ENCODE data around the gene COL6A1.

The COL6A1 gene, protein sequence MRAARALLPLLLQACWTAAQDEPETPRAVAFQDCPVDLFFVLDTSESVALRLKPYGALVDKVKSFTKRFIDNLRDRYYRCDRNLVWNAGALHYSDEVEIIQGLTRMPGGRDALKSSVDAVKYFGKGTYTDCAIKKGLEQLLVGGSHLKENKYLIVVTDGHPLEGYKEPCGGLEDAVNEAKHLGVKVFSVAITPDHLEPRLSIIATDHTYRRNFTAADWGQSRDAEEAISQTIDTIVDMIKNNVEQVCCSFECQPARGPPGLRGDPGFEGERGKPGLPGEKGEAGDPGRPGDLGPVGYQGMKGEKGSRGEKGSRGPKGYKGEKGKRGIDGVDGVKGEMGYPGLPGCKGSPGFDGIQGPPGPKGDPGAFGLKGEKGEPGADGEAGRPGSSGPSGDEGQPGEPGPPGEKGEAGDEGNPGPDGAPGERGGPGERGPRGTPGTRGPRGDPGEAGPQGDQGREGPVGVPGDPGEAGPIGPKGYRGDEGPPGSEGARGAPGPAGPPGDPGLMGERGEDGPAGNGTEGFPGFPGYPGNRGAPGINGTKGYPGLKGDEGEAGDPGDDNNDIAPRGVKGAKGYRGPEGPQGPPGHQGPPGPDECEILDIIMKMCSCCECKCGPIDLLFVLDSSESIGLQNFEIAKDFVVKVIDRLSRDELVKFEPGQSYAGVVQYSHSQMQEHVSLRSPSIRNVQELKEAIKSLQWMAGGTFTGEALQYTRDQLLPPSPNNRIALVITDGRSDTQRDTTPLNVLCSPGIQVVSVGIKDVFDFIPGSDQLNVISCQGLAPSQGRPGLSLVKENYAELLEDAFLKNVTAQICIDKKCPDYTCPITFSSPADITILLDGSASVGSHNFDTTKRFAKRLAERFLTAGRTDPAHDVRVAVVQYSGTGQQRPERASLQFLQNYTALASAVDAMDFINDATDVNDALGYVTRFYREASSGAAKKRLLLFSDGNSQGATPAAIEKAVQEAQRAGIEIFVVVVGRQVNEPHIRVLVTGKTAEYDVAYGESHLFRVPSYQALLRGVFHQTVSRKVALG

DNA sequence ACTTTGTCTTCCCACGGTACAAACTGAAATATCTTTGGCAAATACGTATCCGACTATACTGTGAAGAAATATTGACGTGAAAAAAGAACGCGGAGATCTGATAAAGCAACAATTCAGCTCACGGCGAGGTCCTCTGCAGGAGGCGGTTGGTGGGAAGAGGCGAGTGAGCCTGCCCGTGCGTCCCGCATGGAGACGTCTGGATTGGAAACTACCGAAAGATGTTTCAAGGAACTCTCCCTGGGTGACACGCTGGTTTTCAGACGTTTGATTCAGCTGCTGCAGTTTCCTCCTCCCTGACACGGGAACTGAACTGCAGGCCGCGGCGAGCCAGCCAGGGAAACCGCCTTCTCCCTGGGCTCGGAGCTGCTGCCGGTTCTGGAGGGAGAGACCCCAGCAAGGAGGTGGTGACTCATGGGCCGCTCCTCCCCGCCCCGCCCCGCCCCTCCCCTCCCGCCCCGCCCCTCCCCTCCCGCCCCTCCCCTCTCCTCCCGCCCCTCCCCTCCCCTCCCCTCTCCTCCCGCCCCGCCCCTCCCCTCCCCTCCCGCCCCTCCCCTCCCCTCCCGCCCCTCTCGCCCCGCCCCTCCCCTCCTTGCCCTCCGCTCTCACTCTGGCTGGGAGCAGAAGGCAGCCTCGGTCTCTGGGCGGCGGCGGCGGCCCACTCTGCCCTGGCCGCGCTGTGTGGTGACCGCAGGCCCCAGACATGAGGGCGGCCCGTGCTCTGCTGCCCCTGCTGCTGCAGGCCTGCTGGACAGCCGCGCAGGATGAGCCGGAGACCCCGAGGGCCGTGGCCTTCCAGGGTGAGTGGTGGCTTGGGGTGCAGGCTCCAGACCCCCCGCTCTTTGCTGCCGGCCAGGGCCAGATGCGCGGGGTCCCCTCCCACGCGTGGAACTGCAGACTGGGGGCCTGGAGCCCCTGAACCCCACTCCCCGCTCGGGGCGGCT, at the start of gene COL6A1:
Gene COL6A1 (plus strand): TSS at position 620 of the 941 bp plus-strand sequence. CDS start 81 bp downstream, at position 701.
- no peak for FAIRE-seq

DNA sequence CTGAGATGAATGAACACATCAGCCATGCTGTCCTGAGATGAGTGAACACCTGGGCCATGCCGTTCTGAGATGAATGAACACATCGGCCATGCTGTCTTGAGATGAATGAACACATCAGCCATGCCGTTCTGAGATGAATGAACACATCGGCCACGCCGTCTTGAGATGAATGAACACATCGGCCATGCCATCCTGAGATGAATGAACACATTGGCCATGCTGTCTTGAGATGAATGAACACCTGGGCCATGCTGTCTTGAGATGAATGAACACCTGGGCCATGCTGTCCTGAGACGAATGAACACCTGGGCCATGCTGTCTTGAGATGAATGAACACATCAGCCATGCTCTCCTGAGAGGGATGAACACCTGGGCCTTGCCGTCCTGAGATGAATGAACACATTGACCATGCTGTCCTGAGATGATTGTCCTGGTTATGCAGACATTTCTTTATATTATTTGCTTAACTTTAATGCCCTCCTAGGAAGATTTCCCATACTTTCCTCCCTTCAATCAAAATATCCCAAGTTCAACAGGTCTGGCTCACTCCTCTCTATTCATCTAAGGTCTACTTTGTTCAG, 48.6 kb upstream of the COL6A1 start:
- FAIRE-seq, result no peak

DNA sequence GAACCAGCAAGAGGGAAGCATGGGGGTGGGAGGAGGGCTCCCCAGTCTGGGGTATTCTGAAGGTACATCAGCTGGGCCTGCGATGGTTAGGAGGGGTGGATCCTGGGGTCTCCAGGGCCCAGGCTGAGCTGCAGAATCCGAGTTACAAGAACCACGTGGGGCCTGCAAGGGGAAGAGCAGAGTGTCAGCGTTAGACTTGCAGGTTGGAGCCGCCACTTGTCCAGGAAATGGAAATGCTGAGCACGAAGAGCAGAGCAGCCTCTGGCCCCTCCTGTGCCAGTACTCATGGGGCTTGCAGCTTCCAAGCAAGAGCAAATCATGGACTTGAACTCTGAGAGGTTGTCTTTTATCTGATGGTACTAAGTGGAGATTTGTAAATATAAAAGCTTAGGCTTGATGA, 47.5 kb upstream of the COL6A1 start:
- no peak for FAIRE-seq

DNA sequence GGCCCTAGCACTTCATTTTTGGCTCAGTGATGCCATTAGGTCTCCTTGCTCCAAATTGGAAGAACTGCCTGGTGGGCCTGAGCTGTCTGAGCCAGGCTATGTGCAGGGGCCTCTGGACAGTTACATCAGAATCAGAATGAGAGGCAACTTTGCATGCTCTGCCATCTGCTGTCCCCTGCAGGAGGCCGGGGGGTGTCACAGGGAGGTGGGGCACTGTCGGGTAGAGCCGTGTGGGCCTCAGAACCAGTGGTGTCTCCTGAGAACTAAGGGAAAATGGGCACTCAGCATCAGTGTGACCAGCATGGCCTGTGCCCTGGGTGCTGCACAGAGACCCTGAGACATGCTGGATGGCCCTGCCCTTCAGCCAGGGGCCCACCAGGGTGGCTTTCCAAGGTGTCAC, 47.0 kb upstream of the COL6A1 start:
- FAIRE-seq, result no peak

DNA sequence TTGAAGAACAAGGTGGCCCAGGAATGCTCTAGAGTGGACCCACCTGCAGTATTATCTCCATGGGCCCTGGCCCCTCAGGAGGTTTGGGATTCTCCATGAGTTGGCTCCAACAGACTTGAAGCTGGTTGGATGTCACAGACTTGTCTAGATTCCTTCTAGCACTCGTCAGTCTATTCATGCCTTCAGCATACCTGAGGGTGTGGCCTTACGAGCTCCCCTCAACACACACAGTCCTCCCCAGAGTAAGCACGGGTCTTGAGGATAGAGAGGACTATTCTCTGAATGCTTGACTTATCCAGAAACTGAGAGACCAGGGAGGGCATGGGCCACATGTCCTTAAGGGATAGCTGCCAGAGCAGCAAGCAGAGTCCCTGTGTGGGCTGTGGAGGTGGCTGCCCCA, 45.9 kb upstream of the COL6A1 start:
- FAIRE-seq, result no peak

DNA sequence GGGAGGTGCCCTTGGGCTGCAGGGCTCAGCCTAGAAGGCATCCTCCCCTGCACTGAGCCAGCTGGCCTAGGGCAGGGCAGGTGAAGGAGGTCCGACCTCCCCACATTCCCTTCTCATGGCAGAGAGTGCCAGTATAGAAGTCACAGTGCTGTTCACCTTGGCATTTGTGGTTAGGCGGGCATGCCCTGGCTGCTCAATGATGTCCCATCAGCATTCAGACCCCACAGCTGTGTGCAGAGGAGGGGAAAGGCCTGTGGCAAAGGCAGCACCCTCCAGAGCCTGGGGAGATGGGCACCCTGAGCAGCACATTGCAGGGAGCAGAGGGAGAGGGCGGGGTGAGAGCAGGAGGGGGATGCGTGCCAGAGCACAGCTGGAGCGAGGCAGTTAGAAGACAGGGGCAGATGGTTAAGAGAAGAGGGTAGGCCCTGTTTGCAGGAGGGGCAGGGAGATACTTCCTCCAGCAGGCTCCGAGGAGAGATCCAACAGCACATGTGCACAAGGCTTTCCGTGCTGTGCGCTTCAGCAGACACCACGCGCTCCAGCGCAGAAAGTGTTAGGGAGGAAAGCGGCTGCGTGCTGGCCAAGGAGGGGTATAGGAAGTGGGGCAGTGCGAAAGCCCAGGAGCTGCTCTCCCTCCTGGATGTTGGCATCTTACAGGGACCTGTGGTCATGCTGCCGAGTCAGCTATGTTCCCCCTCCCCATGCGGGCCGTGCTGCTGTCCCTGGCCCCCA, 43.7 kb upstream of the COL6A1 start:
- no peak for FAIRE-seq

DNA sequence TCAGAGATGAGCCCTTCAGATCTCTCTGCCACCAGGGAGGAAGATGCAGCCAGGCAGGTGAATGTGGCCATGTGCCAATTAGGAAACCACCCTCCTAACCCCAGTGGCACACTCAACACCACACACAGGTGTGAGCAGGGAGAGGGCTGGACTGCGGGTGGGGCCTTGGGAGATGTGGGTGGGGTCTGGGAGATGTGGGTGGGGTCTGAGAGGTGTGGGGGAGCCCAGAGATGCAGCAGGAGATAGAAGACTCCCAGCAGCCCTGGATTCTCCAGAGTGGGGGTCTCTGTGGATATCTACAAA, 43.2 kb upstream of the COL6A1 start:
- no peak for FAIRE-seq

DNA sequence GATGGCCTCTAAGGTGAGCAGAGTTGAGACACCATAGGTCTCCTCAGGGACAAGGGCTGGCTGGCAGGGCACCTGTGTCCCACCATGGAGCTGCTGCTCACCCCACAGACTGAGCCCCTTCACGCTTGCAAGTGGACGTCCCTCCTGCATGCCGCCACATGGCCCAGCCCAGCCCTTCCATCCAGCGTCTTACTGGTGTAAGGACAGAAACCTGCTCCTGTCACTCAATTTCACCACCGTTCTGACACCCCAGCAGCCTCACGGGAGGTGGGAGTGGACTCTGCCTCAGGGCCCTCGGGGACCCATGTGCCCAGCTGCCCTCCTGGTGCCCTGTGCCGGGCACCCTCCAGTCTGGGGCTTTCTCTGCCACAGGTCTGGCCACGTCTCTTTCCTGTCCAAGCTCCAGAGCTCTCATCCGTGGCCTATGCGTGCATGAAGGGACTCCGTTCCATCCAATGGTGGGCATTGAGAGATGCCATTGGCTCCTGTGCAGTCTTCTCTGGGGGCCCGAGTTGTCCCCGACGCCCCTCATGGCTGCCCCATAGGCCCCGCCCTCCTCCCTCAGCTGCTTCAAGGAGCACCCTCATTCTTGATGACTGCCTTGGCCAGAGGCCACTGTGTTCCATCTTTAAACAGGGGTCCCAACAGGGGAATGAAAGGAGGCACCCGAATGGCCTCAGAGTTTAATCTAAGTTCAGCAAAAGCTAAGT, 42.6 kb upstream of the COL6A1 start:
- FAIRE-seq, result no peak

DNA sequence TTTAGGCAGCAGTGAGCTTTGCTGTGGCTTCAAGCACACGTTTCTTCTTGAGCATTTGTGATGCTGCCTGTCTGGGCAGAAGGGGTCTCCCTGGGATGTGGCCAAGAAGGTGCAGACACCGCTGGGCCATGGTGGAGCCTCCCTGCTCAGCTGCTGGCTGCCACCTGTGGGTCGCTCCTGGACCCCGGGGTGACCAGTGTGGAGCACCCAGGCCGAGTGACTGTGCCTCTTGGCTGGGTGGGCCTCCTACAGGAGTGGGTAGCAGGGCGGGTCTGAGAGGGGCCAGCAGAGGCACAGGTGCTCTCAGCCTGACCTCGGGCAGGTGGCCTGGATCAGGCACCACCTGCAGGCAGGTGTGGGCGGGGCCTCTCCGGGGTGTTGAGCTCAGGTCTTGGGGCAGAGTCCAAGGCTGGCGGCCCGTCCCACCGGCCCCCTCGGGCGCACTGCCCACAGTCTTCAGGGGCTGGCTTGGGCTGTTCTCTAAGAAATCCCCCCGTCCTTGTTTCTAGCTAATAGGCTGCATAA, 42.0 kb upstream of the COL6A1 start:
- FAIRE-seq, result no peak

DNA sequence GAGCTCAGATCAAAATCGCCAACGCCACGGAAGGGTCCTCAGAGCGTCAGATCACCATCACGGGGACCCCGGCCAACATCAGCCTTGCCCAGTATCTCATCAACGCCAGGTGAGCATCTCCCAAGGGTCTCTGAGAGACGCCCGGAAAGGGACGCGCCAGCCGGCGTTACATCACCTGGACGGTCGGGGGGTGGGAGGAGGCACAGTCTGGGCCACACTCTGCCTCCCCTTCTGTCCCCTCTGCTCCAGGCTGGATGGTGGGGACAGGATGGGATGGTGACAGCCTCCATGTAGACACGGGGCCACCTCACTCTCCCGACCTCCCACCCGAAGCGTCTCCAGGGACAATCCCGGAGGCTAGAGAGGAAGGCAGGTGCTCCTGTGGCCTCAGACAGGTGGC, 41.5 kb upstream of the COL6A1 start:
- no peak for FAIRE-seq

DNA sequence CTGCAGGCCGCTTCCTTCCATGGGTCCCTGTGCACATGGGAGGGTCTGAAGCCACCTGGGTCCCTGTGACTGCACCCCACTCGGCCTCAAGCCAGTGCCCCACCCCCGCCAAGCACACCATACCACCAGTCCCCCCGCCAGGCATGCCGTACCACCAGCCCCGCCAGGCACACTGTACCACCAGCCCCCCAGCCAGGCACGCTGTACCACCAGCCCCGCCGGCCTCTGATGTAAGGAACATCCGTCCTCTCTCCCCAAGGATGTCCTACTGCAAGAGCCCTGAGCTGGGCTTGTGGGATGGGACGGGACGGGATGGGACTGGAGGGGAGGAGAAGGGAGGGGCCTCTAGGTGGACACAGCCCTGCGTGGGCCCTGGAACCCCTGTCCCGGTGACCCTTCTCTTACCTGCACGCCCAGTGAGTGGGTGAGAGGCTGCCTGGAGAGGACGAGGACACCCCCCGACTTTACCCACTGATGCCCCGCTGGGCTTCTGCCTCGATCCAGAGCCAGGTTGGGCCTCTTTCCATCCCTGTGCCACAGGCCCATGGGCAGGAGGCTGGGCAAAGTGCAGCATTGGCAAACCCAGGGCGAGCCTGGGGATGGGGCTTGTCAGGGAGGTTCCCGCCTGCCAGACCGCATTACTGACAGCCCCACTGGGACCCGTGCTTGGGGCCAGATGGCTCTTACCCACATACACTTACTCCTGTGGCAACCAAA, 40.8 kb upstream of the COL6A1 start:
- FAIRE-seq, result no peak

DNA sequence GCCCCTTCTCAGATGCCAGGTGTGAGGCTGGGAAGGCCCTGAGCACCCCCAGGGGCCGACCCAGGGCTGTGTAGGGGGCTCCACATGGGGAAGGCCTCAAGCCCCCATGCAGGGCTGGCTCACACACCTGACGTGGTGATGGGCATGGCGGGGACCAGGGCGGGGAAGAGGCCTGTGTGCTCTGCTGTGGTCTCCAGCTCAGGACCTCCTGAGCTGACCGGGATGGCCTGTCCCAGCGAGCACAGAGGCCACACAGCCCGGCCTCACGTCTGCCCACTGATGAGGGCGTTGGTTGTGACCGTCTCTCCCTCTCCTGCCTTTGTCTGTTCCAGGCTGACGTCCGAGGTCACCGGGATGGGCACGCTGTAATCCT, 40.2 kb upstream of the COL6A1 start:
- no peak for FAIRE-seq

DNA sequence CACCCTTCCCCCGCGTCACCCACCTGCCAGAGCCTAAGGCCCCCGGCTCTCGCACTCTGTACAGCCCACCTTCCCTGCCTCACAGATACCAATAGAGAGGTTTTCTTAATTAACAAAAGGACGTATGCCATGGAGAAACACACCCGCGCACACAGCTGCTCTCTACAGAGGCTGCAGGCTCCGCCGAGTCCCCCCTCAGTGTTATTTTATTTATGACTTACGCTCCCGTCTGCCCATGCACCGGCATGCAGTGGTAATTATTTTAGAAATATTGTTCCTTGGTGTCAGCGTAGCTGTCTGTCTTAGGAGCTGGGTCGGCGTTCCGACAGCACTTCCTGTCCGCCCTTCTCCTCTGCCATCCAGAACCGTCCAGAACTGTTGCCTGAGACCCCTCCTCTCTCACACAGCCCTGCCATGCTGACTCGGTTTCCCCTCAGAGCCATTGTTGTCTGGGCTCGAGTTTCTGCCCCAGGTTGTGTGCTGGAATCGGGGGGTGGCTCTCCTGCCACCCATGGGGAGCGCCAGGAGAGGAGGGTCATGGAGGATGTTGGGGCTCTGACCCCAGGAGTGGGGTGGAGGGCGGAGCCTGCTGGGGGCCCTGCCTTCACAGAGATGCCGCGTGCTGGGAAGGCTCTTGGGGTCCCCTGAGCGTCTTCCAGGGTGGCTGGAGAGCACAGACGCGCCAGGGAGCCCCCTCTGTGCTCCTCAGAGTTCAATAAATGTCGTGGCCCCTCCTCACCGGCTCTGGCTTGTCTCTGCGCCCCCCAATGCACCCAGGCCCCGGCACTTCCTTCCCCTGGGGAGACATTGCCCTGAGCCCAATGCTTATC, 39.6 kb upstream of the COL6A1 start:
- no peak for FAIRE-seq

DNA sequence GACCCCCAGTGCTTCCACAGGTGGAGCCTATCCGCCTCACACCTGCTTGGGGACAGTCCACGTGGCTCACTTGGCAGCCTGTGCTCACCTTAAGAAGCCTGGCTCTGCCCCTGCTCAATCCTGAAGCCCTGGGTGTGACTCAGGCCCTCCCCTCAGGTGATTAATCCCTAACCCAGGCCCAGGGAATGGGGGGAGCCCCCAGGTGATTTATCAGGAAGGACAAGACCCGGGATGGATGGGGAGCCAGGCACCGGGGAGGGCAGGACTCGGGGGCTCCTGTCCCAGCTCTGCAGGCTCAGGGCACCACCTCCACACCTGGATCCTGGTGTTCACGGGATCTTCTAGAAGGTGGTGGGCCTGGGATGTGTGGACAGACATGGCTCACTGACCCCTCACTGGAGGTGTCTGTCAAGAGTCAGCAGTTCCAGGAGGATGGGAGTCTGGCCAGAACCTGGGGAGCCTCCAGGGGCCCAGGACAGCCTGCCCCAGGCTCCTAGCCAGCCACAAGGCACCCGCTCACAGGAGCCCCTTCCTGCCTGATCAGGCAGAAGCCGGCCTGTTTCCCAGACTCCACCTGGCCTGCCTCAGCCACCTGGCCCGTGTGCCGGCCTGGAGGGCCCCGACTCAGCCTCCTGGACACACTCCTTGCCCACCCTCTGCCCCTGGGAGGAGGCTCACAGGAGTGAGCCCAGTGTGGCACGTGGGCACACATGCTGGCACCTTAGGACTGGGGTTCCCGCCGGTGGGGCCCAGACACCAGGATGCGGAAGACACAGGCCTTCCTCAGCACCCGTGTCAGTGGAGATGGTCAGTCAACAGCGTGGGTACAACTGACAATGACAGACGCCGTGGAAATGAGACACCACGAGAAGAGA, 38.6 kb upstream of the COL6A1 start:
- FAIRE-seq, result no peak

DNA sequence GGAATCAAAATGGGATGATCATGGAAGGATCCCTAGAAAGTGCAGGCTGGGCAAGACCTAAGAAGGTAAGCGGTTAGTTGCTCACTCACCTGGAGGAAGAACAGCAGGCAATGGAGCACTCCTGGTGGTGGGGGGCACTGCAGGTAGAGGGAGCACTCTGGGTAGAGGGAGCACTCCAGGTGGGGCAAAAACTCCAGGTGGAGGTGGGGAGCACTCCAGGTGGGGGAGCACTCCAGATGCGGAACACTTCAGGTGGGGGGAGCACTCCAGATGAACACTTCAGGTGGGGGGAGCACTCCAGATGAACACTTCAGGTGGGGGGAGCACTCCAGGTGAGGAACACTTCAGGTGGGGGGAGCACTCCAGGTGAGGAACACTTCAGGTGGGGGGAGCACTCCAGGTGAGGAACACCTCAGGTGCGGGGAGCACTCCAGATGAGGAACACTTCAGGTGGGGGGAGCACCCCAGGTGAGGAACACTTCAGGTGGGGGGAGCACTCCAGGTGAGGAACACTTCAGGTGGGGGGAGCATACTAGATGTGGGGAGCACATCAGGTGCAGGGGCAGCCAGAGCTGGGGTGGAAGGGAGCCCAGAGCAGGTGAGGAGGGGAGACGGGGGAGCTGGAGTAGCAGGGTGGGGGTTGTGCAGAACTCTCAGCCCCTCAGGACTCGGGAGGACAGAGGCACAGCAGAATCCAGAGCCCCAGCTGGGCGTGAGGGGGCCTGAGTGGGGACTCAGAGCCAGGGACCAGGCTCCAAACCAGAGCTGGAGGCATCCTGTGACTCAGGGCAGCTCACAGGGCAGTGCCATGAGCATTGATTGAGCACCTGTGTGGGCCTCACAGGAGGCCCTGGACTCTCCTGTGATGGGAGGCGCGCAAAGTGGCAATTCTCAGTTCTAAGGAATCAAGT, 37.7 kb upstream of the COL6A1 start:
- FAIRE-seq, result no peak

DNA sequence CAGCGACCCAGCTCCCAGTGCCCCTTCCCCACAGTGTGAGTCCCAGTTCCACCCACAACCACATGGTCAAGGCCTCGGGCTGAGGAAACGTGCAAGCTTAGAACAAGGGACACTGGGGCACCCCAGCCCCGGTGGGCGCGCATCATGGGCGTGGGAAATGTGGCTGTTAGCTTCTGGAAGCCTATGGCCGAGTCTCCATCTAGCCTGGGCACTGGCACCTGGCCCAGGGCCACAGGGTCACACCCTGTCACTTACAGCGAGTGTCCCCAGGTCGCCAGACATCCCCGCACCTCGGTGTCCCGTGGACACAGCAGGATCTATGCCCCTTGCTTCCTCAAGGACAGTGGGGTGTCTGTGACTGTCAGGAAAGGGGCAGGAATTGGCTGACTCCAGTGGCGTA, 37.0 kb upstream of the COL6A1 start:
- no peak for FAIRE-seq
